NCI-H146 treated with DMSO at 0.1 percent for 48 hours (cell line): ENCODE results near the gene RNF114.
A peak's percentile ranks its signal among the peaks of the same experiment; 100 is the strongest.
"Not testable (repeated sequence)": the region's sequence is repeated elsewhere in the genome, so short reads cannot be mapped to it uniquely, and the experiment has no call there.

Experiments used
- DNase-seq: peaks from one replicate; lab custom pipeline; 2025; ENCODE audit not compliant: unreplicated experiment; lab: John Stamatoyannopoulos, UW

RNF114 gene, protein sequence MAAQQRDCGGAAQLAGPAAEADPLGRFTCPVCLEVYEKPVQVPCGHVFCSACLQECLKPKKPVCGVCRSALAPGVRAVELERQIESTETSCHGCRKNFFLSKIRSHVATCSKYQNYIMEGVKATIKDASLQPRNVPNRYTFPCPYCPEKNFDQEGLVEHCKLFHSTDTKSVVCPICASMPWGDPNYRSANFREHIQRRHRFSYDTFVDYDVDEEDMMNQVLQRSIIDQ

DNA sequence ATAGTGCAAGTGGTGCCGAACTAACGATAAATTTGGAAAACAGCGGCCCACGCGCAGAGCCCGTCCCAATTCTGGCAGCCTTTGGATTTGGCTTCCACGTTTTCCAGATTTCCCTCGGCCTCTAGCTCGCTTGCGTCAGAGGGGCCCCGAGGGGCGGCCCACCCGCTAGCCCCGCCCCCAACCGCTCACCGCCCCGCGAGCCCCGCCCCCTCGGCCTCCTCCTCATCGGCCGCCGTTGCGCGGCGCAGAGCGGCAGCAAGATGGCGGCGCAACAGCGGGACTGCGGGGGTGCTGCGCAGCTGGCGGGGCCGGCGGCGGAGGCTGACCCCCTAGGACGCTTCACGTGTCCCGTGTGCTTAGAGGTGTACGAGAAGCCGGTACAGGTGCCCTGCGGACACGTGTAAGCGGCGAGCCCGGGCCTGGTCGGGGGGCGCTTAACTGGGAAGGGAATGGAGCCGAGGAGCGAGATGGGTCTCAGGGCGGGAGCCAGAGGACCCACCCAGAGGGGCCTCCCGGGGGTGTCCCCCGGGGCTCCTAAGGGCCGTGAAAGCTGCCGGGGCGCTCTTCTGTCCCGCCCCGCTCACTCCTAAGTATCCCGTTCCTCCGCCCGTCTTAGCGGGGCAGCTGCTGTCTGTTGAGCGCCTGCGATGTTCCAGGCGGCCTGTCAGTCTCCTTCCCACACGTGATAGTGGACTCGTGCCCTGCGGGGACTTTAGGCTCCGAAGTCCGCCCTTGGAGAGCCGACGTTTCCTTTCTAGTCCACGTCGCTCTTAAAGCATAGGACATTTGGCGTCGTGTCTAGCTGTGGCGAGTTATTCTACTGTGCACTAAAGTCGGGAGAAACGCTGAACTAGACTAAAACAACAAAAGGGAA is at the start of gene RNF114:
Gene RNF114 (plus strand): TSS at position 245 of the 874 bp plus-strand sequence. CDS start 16 bp downstream, at position 261.
- peak; percentile 82 for DNase-seq

DNA sequence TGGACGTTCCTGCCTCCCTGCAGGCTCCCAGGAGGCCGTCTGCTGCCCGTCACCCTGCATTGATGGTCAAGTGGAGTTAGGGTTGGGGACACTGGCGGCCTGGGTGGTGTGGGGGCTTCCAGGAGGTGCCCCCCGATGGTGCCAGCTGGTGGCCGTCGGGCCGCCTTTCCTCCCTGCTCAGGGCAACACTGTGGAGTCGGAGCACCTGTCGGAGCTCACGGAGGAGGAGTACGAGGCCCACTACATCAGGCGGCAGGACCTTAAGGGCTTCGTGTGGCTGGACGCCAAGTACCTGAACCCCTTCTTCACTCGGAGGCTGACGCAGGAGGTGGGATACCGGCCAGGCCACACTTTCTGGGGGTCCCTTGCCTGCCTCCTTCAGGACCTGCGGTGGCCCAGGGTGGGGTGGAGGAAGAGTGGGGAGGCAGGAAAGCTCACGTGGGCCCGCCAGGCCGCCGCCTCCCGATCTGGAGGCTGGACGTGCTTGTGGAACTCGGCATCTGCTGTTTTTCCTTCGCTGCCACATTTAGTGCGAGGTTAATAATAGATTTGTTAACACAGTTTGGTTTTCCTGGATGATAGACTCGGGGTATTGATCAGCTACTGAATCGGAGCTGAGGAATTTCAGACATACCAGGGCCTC is 49.5 kb upstream of the RNF114 start:
- no peak for DNase-seq

DNA sequence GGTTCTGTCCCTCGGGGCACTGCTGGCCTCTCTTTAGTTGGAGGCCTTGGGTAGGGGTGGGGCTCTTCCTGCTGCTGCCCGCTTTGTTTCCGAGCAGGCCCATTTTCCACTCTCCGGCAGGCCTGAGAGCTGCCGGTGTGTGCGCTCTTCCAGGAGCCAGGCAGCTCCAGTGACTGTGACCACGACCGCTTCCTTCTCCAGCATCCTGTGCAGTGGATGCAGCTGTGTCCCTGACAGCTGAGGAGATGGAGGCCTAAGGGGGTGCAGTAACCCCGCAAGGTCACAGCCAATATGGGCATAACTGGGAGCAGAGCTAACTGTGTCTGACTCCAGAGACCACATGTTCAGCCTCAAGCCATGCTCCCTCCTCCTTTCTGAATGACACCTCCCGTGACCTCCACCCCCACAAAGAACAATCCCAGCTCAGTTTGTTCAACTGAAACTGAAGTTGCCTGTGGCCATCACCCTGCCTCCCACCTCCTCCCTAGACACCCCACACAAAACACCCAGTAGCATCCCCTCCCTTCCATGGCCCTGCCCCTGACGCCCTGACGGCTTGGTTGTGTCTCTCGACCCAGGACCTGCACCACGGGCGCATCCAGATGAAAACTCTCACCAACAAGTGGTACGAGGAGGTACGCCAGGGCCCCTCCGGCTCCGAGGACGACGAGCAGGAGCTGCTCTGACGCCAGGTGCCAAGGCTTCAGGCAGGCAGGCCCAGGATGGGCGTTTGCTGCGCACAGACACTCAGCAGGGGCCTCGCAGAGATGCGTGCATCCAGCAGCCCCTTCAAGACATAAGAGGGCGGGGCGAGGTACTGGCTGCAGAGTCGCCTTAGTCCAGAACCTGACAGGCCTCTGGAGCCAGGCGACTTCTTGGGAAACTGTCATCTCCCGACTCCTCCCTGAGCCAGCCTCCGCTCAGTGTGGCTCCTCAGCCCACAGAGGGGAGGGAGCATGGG is 48.7 kb upstream of the RNF114 start:
- no peak for DNase-seq

DNA sequence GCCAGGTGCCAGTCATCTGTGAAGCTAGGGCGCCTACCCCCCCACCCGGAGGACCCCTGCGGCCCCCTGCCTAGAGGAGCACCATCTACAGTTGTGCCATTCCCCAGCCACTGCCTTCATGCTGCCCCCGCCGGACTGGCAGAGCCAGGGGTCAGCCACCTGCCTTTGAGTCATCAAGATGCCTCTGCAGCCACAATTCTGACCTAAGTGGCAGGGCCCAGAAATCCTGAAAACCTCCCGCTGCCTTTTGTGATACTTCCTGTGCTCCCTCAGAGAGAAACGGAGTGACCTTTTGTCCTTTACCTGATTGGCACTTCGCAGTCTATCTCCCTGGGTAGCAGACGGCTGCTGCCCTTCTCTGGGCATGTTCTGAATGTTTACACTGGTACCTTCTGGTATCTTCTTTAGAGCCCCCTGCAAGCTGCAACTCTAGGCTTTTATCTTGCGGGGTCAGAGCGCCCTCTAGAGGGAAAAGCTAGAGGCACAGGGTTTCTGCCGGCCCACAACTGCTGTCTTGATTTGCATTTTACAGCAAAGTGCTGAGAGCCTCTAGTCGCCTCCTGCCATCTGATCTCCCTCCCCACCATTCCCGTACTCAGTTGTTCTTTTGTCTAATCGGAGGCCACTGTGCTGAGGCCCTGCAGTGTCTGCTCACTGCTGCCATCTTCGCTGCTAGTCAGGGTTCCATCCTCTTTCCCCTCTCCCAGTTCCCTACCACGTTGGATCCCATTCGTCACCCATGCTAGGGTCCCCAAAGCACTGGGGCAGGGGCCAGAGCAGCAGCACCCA is 47.8 kb upstream of the RNF114 start:
- DNase-seq = peak; percentile 16

DNA sequence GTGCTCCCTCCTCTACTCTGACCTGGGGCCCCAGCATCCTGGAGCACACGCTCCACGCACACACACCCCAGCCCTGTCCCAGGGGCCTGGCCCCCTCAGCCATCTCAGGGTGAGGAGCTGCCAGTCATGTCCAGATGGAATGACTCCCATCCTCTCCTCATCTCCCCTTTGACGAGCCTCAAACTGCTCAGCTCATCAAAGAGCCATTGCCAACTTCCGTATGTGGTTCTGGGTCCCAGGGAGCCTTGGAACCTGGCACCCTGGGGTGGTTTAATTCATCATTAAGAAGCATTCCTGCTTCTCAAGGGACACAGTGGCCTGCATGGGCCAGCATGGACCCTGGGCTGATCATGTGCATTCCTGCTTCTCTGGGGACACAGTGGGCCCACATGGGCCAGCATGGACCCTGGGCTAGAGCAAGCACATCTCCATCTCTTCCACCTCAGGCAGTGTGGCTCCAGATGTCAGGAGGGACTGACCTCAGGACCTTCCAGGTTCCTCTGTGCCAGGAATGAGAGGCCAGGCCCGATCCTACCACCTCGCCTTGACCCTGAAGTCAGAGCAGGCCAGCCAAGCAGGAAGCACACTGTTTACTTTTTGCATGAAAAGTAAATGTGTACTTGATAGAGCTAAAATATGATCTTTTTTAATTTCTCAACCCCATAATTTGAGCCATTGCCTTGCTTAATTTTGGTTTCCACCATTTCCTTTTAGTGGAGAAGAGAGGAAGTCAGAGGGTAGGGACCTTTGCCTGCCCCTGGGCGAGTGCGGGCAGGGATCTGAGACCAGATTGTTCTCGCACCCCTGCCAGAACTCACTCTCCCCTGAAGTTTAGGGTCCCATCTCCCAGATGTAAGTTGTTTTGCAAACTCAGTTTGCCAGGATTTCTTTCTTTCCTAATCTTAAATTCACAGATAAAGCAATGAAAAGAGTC is 46.9 kb upstream of the RNF114 start:
- no peak for DNase-seq

DNA sequence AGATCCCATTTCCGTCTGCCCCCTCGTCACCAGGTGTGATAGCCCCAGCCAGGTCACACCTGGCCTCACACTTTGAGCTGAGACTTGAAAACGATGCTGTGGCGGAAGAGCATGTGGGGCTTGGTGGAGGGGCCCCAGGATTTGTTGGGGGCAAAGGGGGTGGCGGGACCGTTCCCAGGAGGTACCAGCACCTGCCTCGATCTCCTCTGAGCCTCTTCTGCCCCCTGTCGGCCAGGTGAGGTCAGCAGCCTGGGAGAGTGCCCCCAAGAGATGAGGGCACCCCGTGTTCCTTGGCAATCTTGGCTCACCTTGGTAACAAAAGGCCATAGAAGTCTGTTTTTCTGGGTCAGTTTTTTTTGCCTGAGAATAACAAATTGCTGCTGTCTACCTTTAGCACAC is 46.3 kb upstream of the RNF114 start:
- DNase-seq = no peak

DNA sequence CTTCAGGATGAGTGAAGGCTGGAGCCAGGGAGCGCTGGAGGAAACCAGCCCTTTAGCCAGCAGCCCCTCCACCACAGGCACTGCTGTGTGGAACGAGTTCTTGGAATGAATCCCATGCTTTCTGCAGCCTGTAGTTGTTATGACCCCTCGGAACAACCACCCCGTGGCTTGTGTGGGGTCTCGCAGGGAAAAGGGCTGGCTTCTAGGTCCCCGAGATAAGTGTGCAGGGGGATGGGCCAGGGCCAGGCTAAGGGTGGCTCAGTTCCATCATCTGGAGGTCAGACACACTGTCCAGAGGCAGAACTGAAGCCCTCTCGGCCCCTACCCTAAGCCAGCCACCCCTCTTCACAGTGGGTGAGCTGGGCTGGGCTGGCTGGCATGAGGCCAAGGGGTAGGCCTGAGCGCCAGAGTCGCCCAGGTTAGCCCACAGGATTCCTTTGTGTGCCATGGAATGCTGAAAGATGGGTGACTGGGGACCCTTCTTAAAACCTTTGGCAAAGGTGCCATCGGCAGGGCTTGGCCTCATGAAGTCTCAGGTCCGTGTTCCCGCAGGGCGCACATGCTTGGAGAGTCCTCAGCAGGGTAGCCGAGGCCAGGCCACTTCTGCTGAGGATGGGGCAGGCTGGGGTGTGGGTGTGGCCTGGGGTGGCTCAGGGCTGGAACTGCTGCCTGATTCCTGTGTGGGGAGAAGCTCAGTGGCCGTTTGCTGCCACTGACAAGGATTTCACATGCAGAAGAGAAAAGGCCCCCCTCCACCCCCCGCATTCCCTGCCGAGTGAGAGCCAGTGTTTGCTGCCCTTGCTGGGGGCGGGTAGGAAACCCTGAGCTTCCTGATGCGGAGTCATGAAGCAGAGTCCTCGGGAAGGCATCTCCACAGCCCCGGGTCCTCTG is 45.5 kb upstream of the RNF114 start:
- DNase-seq = no peak

DNA sequence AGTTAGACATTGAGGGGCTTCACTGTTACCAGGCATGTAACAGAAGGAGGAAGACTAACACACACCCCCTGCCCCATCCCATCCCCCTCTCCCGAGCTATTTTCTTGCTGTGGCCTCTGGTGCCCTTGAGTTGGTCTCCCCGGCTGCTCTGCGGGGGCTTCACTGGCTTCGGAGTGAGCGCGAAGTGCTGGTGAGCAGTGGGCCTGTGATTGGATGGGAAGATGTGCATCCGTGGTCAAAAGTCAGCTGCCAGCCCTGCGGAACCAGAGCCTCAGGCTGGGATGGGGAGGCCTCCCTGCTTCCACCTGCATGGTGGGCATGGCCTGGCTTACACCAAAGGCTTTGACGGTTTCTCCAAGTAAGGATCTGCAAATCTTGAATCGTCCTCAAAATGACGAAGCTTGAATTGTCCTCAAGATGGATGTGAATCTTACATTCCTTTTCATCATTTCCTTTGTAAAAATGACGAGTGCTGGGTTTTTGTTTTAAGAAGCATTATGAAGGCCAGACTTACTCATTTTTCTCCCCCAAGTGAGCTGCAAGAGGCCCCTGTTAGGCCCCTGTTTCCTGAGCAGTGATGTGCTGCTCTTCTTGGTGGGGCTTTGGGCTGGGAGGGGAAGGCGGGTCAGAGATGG is 44.6 kb upstream of the RNF114 start:
- no peak for DNase-seq

DNA sequence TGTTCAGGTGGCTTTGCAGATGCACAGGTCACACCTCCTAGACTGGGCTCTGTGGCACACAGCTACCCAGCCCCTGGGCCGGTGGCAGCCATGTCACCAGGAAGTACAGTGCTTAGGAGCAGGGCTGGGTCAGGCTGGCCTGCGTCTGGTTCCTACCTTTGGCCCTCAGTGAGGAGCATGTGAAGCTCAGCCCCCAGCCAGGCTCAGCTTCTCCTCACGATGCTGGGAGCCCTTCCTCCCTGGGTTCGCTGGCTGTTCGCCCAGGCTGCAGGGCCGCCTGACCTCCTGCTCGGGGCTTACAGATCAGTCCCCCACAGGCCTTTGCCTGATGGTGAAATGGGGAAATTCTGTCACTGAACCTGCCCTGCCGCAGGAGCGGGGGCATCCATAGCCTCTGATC is 43.9 kb upstream of the RNF114 start:
- no peak for DNase-seq

DNA sequence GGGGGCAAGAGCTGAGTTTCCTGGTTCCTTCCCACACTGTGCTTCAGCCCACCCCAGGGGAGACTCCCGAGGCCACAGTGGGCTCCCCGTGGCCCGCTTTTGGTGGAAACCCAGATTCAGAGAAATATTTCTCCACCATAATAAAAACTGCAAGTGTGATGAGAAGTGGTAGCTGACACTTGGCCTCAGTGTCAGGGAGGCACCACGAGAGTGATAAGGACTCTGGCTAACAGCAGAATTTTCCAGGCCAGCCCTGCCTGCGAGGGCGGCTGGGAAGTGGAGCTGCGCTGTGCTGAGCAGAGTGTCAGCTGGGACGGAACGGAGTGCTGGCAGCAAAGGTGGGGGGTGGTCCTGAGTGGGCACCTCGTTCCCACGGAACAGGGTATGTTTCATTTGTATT is 43.4 kb upstream of the RNF114 start:
- DNase-seq = no peak

DNA sequence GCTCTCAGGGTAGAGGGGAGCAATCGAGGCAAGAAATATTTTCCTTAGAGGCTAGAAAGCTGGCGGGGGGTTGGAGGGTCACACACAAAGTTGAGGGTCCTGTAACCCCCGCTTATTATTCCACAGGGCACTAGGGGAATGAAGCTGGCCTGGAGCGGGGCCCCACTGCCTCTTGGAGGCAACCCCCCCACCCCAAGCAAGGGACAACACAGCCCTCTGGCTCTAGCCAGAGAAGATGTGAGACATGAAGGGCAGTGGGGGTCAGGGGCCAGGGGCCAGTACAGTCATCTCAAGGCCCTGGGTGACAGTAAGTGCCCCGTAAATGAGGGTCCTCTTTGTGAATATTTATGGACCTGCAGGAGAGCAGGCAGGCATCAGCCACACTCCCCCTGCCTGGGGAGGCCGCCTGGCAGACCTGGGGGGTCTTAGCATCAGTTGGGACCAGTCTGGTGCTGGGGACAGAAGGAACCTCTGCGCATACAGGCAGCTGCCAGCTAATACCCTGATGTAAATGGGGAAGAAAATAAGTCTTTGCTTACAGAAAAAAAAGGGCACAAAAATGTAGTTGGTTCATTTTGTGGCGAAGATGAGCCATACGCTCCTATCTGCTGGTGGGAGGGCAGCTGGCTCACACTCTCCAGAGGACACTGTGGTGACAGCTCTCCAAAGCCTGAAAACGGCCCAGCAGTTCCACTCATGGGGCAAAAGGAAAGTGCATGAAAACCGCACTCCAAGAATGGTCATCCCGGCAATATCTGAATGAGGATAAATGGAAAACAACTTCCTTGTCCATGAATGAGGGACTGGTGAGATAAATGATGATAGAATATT is 42.7 kb upstream of the RNF114 start:
- DNase-seq = no peak

DNA sequence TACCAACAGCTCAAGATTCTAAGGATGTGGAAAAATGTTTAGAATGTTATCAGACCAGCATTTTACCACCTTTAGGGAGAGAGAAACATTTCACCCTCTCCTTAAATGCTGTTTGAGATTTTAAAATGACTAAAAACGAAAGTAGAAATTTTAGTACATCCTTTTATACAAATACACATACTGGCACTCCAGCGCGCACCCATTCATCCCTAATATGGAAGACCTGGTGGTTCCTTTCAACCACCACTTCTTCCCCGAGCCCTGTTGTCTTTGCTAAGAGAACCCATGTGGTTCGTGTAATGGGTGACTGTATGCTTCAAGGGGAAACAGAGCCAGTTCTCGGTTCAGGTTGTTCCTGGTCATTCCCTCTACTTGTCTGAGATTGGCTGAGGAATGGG is 42.1 kb upstream of the RNF114 start:
- DNase-seq = no peak

DNA sequence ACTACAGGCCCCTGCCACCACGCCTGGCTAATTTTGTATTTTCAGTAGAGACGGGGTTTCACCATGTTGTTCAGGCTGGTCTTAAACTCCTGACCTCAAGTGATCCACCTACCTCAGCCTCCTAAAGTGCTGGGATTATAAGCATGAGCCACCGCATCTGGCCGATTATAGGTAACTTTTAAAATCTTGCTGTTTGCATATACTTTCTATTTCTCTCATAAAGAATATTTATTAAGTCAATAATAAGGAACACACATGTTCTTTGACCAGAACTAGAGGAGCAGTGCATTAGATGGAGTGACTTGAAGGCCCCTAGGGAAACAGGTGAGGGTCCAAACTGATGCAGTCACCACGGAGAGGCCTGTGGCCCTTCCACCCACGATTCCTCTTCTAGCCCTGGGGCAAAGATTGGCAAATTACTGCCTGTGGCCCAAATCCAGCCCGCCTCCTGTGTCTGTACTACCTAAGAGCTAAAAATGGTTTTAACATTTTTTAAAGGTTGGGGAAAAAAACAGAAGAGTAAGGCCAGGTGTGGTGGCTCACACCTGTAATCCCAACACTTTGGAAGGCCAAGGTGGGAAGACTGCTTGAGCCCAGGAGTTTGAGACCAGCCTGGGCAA is 40.6 kb upstream of the RNF114 start:
- not testable (repeated sequence) for DNase-seq

DNA sequence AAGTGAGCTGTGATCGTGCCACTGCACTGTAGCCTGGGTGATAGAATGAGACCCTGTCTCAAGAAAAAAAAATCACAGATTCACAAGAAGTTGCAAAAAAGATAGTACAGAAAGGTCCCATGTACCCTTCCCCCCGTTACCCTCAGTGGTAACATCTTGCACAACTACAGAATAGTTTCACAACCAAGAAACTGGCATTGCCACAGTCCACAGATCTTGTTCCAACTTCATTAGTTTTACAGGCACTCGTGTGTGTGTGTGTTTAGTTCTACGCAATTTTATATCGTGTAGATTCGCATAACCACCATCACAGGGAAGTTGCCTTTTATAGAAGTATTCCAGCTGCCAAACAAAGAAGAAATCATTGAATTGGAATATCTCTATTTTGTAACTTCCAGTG is 40.0 kb upstream of the RNF114 start:
- no peak for DNase-seq

DNA sequence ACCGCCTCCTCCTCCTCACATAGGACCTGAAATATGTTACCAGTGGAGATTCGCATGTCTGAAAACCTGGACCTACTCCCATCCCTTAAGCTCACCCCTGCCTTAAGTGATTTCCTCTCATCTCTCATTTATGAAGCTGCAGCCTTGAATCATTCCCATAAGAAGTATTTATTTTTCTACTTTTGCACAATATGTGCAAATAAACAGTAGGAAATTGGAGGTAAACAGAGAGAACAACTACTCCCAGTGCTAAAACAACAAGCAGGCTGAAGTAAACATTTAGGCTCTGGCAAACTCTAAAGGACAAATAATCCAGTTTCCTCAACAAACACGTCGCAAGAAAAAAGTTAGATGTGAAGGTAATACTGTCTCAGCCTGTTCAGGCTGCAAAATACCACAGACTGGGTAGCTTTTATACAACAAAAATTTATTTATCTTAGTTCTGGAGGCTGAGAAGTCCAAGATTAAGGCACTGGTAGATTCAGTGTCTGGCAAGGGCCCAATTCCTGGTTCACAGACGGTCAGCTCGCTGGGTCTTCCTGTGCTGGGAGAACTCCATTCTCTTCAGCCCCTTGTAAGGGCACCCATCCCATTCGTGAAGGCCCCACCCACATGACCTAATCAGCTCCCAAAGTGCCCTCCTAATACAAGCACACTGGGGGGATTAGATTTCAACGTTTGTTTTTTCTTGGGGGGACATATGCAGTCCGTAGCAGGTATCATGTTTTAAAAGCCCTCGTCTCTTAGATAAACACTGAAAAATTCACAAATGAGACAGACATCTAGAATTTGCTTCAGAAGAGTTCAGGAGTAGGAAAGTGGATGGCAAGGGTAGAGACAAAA is 36.4 kb upstream of the RNF114 start:
- no peak for DNase-seq
